ENCODE data around the gene PCSK6.

PCSK6 gene

GRCh38 chr15:101275018-101275417 is 214.5 kb downstream of the PCSK6 start:
- DNase-seq (ENCODE audit: low spot score) = no peak

DNA sequence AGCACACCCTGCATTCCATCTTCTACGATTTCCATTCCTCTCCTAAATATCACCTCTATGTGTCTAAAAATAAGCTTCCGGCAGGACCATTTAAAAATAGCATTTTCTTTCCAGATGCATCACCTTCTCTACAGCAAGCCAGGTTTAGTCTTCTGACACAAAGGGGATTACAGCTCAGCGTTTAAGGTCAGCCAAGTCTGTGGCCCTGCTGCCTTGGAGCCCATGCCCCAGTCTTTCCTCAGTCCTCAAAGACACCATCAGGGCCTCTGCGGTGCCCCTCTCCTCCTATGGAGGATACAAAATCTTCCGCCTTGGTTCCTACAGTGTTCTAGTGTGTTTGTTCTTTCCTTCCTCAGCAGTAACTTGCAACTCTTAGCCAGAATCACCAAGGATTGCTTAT is 216.0 kb downstream of the PCSK6 start:
- no peak for DNase-seq (ENCODE audit: low spot score)

DNA sequence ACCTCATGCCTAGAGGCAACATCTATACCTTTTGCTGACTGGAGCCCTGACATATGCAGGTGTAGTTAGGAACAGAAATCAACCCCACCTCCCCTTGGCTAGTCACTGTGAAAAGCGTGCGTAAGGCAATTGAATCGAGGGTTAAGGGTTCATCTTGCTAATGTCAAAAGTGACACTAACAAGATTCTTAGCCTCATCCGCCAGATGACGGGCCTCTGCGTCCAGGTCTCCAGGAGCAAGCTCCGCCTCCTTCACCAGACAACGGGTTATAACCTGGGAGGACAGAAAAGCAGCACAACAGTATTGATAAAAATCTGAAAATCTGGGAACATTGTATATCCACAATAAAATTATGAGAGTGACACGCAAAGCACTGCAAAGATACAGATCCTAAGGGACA is 216.9 kb downstream of the PCSK6 start:
- no peak for DNase-seq (ENCODE audit: low spot score)

GRCh38 chr15:101269479-101270223 is 219.9 kb downstream of the PCSK6 start:
- no peak for DNase-seq (ENCODE audit: low spot score)

DNA sequence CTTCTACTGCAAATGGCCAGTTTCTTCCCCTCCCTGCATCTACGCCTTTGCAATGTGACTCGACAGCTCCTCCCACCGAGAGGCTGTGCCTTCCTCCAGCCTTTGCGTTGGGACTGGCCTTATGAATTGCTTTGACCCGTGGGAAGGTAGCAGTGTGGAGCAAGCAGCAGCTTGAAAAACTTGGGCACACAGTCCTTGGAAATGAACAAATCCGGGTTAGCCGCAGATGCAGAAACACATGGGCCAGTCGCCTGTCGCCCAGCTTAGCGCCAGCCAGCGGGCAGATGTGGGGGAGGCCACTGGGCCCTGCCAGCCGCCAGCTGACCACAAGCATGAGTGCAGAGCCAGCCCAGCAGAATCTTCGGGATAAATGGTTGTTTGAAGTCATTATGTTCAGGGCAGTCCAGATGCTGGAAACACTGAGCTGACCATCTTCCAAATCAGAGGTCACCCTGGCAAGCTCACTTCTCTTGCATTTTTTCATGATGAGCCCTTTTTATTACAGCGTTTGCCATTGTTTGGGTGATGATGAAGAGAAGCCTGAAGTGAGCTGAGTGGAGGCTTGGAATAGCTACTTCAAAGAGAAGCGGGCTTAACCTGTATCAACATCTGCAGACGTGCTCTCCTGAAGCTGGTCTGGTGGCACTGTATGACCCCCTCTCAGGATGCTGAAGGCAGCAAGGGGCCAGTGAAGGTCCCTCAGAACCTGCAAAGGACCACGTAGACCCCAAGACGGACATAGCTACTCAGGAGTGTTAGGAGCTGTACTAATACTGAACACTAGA is 222.0 kb downstream of the PCSK6 start:
- no peak for DNase-seq (ENCODE audit: low spot score)

- no peak for DNase-seq (ENCODE audit: low spot score)
These were observed 222.7 kb downstream of the PCSK6 start for GRCh38 chr15:101266787-101267186.

DNA sequence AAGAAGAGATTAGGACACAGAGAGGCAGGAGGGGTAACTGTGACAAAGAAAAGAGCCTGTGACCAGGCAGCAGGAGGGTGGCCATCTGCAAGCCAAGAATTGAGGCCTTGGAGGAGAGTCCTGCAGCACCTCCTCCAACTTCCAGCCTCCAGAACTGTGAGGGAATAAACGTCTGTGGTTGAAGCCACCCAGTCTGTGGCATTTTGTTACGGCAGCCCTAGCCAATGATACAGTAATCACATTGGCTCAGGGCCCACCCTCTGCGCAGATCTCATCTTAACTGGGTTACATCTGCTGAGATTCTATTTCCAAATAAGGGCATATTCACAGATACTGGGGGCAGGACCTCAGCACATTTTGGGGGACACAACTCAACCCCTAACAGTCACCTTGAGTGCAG is 223.5 kb downstream of the PCSK6 start:
- no peak for DNase-seq (ENCODE audit: low spot score)

DNA sequence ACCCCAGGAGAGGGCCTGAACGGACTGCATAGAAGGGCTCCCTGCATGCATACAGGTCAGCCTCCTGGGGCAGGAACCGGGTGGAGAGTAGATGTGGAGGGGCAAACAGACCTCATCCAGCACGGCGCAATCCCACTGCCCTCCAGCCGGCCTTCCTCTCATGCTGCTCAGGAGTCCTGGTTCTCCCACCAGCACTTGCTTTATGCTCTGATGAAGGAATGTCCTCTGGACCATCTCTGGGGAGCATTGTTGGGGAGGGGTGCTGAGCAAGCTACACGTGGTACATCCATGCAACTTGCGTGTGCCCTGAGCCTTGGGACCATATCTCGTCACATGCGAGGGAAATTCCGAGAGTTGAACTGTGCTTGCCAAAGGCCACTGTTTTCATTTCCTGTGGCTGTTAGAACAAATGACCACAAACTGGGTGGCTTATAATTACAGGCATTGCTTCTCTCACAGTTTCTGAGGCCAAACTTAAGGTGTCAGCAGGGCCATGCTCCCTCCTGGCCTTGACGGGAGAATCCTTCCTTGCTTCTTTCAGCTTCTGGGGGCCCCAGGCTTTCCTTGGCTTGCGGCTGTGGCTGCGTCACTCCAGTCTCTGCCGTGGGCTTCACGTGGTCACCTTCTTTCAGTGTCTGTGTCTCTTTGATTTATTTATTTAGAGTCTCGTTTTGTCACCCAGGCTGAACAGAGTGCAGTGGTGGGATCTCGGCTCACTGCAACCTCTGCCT is 224.4 kb downstream of the PCSK6 start:
- no peak for DNase-seq (ENCODE audit: low spot score)

- peak; percentile 36 for DNase-seq (ENCODE audit: low spot score)
These were observed 225.5 kb downstream of the PCSK6 start for GRCh38 chr15:101264011-101264410.

- no peak for DNase-seq (ENCODE audit: low spot score)
These were observed 227.0 kb downstream of the PCSK6 start for GRCh38 chr15:101262551-101262950.

GRCh38 chr15:101258238-101259144 is 231.0 kb downstream of the PCSK6 start:
- DNase-seq (ENCODE audit: low spot score) = peak; percentile 71

DNA sequence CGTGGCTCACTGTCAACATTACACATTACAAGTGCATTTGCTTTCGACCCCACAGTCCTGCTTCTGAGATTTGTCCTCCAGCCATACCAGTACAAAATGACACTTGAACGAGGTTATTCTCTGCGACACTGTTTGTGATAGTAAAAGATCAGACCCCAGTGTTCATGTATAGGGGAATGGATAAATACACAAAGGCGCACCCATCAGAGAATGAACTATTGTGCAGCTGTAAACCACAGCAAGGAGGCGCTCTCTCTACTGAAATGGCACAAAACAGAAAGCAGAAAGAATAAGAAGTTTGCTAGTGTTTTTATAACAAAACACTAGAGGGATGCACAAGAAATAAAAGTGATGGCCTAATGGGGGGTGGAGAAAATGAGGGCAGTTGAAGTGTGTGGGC is 232.8 kb downstream of the PCSK6 start:
- DNase-seq (ENCODE audit: low spot score) = no peak

- DNase-seq (ENCODE audit: low spot score) = no peak
These were observed 233.8 kb downstream of the PCSK6 start for GRCh38 chr15:101255615-101256241.

- no peak for DNase-seq (ENCODE audit: low spot score)
These were observed 234.5 kb downstream of the PCSK6 start for GRCh38 chr15:101255051-101255395.

DNA sequence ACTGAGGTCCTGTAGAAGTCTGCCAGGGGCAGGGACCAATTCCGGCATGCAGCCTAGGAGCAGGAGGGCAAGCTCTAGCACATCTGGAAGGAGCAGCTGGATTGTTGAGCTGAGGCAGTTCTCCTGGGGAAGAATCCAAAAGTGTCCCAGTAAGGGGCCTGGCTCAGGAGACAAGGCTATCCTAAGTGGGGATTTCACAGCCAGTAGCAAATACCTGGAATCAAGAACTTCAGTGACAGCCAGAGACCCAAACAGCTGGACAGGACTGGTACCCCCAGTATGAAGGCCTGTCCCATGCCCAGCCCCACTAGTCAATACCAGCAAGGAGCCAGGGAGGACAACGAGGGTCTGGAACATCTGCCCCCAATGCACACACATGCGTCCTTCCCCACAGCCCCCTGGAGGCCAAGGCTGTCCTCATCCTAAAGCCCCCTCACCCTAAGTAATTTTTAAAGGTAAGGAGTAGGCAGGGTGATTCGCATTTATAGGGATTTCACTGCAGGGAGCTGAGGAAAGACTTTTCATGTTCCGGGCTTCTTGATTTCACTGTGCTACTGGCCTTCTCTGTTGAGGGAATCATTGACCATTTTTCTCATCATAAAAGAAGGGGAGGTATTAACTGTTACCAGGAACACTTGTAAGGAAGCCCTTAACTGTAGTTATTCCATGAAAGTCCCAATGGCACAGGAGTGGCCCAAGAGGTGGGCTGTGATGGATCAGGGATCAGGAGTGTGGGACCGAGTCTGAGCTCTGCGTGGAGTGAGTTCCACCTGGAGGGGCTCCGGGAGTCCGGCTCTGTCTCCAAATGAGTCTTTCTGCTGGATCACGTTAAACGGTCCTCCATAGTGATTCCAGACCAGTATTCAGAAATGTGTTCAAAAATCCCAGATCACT is 235.1 kb downstream of the PCSK6 start:
- no peak for DNase-seq (ENCODE audit: low spot score)

Measured in kidney tubule cell (primary cell).